Esophagus muscularis mucosa (tissue), 3 donors: ENCODE data around the gene CNTROB.

Experiments
- CTCF ChIP-seq, 3 experiments: fragments of 200-600 bp in 2 of 3; fragments of 450-650 bp in 1 of 3; sonication (generic) in 2 of 3; IDR thresholded peaks; one replicate each; pipeline ENCODE4 v1.5.1; 2017 to 2019; ENCODE audit warnings: antibody characterized with exemption in 3 of 3, mild to moderate bottlenecking in 2 of 3, moderate library complexity in 1 of 3
- POLR2A ChIP-seq: fragments of 450-650 bp; IDR thresholded peaks from one replicate; pipeline ENCODE4 v1.6.1; 2017; ENCODE audit warnings: antibody characterized with exemption, moderate library complexity, mild to moderate bottlenecking, low read depth
- POLR2AphosphoS5 ChIP-seq, 2 donors: sonication (generic); formaldehyde crosslinking; IDR thresholded peaks; one replicate each; pipeline ENCODE4 v1.6.1; 2017; ENCODE audit warnings: antibody characterized with exemption in 2 of 2

GRCh38 chr17:7982173-7982572 lies 50.2 kb downstream of the CNTROB start:
- TF ChIP-seq CTCF (IDR thresholded peaks at IDR 0.05) (no peak), POLR2A (no peak), POLR2AphosphoS5 (IDR thresholded peaks at IDR 0.05) (no peak)
